GM21381 (cell line): ENCODE data around the gene RNU6-8.

Experiments
- ATAC-seq: cut with Tn5 transposase; IDR thresholded peaks from one replicate; pipeline ENCODE4 v1.9.1; 2021; ENCODE audit warnings: mild to moderate bottlenecking, moderate library complexity; ENCODE audit not compliant: unreplicated experiment

The RNU6-8 gene

DNA sequence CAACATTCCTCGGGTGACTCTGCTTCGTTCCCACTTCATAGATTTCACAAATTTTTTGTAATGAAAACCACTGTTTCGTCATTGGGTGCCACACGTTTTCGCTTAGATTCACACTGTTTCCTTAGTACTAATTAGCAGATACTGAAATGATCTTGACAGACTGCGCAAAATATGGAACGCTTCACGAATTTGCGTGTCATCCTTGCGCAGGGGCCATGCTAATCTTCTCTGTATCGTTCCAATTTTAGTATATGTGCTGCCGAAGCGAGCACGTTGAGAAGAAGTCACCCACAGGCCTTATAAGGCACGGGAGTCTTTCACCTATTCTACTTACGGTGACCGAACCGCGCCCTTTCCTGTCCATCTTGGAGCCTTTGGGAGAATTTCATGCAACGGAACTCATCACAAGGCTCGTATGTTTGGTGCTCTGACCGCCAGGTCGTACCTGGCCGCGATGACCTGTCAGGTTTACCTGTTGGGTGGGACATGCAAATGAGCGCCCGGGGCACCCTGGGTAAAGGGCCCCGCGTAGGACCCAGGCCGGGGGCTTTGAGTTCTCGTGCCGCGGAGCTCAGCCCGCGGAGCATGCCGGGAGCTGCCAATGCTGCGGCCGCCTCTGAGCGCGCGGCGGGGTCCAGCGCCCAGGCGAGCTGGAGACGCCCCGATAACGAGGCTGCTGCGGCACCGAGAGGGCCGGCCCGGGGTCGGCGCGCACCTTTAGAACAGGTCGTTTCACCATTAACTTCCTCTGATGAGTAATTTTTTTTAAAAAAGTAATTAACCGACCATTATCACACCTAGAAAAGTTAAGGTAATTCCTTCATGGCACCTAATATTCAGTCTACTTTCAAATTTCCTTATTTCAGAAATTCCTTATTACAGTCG lies at the start of gene RNU6-8:
RNU6-8 (minus strand) TSS at position 272 of the 885 bp plus-strand sequence.
- ATAC-seq = peak; percentile 61

GRCh38 chr14:32252030-32252670 lies 49.1 kb upstream of the RNU6-8 start:
- ATAC-seq = peak; percentile 74

GRCh38 chr14:32251530-32251929 lies 48.5 kb upstream of the RNU6-8 start:
- ATAC-seq = no peak

DNA sequence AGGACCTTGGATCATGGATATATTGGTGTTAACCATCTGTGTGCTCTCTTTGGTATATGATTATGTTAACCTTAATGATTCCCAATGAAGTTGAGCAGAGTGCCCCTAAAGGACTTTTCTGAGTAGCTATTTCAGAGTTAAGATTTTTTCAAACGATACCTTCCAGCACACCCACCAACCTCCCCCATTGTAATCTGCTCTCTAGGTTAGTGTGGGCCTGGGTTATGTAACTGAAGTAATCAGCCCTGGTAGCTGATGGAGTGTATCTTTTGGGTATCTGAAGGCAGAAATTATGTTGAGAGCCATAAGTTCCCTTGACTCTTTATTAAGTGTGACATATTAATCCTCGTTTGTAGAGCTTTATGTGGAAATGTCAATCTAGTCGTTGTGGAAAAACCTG lies 47.6 kb upstream of the RNU6-8 start:
- ATAC-seq = no peak

DNA sequence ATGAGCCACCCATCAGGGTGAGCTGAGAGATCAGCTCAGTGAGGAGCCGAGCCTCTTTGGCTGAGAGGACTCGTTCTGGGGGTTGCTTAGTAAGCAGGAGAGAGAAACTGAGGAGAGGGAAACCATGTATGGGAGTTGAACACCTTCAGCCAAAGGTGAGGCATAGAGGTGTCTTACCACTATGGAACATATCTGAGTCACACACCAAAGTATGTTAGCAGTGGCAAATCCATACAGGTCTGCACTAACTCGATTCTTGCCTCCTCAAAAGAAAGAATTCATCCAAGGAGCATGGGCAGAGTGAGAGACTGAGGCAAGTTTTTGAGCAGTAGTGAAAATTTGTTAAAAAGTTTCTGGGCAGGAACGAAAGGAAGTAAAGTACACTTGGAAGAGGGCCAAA lies 46.7 kb upstream of the RNU6-8 start:
- ATAC-seq = no peak

- no peak for ATAC-seq
Measured at GRCh38 chr14:32249371-32249770, 46.3 kb upstream of the RNU6-8 start.

- no peak for ATAC-seq
Measured at GRCh38 chr14:32246751-32247150, 43.7 kb upstream of the RNU6-8 start.

DNA sequence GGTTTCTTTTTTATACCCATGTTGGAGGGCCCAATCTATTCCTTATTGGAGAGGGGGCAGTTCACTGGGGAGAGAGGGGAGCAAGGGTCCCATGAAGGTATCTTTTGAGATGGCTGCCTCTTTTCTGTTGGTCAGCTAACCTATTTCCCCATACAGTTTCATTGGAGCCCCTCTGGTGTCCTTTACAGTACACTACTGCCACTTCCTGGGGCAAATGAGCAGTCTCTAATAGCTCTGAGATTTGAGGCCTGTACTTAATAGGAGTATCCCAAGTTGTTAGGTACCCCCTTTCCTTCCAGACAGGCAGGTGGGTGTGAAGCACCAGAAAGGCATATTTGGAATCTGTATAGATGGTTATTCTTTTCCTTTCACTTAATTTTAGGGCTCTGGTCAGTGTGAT lies 41.3 kb upstream of the RNU6-8 start:
- no peak for ATAC-seq

DNA sequence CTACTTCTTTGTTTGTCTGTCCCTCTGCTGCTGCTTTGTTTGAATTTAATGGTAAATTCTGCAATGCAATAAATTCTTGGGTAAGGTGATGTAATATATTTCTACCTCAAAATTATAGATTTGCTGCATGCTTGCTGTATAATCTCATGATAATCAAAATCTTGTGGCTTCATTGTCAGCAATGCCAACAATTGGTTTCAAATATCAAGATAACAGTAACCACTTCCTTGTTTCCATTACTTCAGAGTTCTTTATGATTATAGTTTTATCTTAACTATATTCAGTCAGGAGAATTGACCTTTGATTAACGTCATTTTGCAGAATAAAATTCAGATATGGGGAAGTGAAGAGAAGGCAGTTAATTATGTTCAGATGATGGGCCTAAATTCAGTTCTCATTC lies 30.2 kb upstream of the RNU6-8 start:
- no peak for ATAC-seq

DNA sequence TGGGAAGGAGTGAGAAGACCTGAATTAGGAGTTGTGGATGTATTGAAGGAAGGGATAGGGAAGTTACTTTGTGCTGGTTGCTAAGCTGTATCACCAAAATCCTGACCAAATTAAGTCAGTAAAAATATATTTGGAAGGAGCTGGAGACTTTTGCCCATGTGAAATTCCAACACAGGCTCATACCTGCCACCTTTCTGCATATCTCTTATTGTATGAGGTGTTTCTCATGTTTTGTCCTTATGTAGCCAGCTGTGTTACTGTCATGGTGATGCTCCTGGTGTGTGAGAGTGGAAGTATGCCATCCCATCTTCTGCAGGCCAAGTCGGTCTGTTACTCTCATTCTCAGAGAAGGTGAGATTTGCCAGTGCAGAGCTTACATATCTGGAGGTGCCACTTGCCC lies 29.4 kb upstream of the RNU6-8 start:
- ATAC-seq = no peak

GRCh38 chr14:32230695-32231280 lies 27.7 kb upstream of the RNU6-8 start:
- ATAC-seq = no peak

DNA sequence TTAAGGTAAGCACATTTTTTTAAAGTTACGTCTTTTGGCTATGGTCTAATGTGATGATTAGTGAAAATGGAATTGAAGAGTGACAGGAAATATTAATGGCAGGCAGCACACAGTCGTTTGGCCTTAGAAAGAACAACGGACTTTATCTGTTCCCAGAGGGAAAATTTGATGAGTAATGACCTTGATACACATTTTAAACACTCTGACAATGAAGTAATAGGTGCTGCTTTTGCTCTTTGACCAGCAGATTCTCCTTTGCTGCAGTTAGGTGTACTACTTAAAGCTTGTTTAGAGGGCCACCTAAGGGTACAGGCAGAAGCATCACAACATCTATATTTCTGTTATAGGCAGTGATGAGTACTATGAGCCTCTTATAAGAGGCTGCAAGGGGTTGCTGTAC lies 27.1 kb upstream of the RNU6-8 start:
- no peak for ATAC-seq

- no peak for ATAC-seq
Measured at GRCh38 chr14:32226056-32226455, 23.0 kb upstream of the RNU6-8 start.

GRCh38 chr14:32225378-32225920 lies 22.4 kb upstream of the RNU6-8 start:
- no peak for ATAC-seq

GRCh38 chr14:32224737-32225377 lies 21.8 kb upstream of the RNU6-8 start:
- ATAC-seq = no peak

- ATAC-seq = no peak
Measured at GRCh38 chr14:32217301-32217700, 14.2 kb upstream of the RNU6-8 start.

DNA sequence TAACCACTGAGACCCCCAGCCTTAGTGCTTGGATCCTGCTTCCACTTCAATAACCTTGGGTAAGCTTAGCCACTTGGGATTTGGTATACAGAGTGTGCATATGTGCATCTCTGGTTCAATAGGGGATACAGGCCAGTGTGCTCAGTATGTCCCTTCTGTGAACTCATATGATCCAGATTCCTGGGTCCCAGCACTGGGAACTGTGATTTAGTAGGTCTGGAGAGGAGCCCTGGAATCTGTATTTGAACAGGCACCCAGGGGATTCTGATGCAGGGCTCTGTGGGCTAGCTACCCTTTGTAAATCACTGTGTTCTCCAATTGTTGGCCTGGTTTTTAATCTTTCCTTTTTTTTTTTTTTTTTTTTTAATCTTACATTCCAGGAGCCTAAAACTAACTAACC lies 9.8 kb upstream of the RNU6-8 start:
- no peak for ATAC-seq

- no peak for ATAC-seq
Measured at GRCh38 chr14:32211068-32211404, 8.0 kb upstream of the RNU6-8 start.

- no peak for ATAC-seq
Measured at GRCh38 chr14:32209471-32209870, 6.4 kb upstream of the RNU6-8 start.

- ATAC-seq = no peak
Measured at GRCh38 chr14:32208490-32208889, 5.4 kb upstream of the RNU6-8 start.

DNA sequence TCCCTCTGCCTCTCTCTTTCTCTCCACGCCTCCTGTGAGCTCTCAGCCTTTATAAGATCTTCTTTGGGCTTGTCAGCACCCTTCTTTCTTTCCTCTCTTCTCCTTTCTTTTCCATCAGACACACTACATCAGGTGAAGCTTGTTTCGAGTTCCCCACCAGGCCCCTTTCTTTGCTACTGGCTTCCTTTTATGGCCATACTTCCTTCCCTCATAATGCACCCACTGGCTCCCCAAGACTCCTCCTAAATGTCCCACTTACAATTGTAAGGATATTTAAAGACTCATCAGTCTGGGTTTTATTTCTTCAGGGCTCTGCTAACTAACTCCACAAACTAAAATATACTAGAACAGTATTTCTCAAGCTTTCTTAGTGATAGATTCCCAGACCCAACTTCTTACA lies 3.5 kb upstream of the RNU6-8 start:
- ATAC-seq = no peak
